Osteoblast (primary cell): Measurements from ENCODE around the gene DCC. TPM values are rescaled to one million over a fixed set of nuclear protein-coding genes. Genes with fewer than 3 reads are reported as not detected.

Experiments
- DNase-seq: peaks from one replicate; pipeline ENCODE4 v3.0.0; 2011; ENCODE audit warnings: low spot score, mixed read lengths; ENCODE audit not compliant: insufficient read length; ENCODE audit errors: missing footprints
- H2AFZ ChIP-seq: 2 replicates; pipeline ENCODE4 v1.6.0; 2011; ENCODE audit warnings: mild to moderate bottlenecking, low read length
- H3K27ac ChIP-seq: 2 replicates; pipeline ENCODE4 v1.5.1; 2011; ENCODE audit warnings: mild to moderate bottlenecking, low read depth, low read length, moderate library complexity
- H3K27me3 ChIP-seq: 2 replicates; pipeline ENCODE4 v1.6.0; 2012; ENCODE audit warnings: mild to moderate bottlenecking, control low read depth, inconsistent platforms, low read length, moderate library complexity; ENCODE audit not compliant: insufficient read depth
- H3K36me3 ChIP-seq: 2 replicates; pipeline ENCODE4 v1.5.1; 2011; ENCODE audit warnings: mild to moderate bottlenecking, low read length, control low read depth, moderate library complexity; ENCODE audit not compliant: insufficient read depth
- H3K4me1 ChIP-seq: 2 replicates; pipeline ENCODE4 v1.5.1; 2011; ENCODE audit warnings: mild to moderate bottlenecking, low read length, control low read depth, moderate library complexity; ENCODE audit not compliant: insufficient read depth
- H3K4me2 ChIP-seq: 2 replicates; pipeline ENCODE4 v1.6.0; 2011; ENCODE audit warnings: mild to moderate bottlenecking, low read length; ENCODE audit not compliant: insufficient read depth
- H3K4me3 ChIP-seq: fragments of 200-600 bp; sonication (generic); 3 replicates; pipeline ENCODE4 v1.5.1; 2012; ENCODE audit warnings: mild to moderate bottlenecking, low read length, inconsistent platforms; ENCODE audit not compliant: insufficient read depth
- H3K79me2 ChIP-seq: 2 replicates; pipeline ENCODE4 v1.6.0; 2012; ENCODE audit warnings: mild to moderate bottlenecking, low read length, control low read depth, inconsistent platforms; ENCODE audit not compliant: insufficient read depth
- H3K9me3 ChIP-seq: 2 replicates; pipeline ENCODE4 v1.5.1; 2011; ENCODE audit warnings: low read depth, low read length, control low read depth
- H4K20me1 ChIP-seq: 2 replicates; pipeline ENCODE4 v1.6.0; 2012; ENCODE audit warnings: mild to moderate bottlenecking, low read length, control low read depth; ENCODE audit not compliant: insufficient read depth
- total RNA-seq: library from RNA; depleted of rRNA; stranded (reverse); fragments of >200 nt; gene quantifications from 2 replicates; pipeline ENCODE4 v1.2.3, GENCODE V29; 2012
- TF ChIP-seq, protein P1 (sequence below): IDR thresholded peaks from 2 replicates; pipeline ENCODE4 v1.5.1; 2011; ENCODE audit warnings: mild to moderate bottlenecking, low read depth, low read length, moderate library complexity; ENCODE audit errors: extremely low read depth

Gene DCC
- total RNA-seq, 1 donor, result not detected

DNA sequence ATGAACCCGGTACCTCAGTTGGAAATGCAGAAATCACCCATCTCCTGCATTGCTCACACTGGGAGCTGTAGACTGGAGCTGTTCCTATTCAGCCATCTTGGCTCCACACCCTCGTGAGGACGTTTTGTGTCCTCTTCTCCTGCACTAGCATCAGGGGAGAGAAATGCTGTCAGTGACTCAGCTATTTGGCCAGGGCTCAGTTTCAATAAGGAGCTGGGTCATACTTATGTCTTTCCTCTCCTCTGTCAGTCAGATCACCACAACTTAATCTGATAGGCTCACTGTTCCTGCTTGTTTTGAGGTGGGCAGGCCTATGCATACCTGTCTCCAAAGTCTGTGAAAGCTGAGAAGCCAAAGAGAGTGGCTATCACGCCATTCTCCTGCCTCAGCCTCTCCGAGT is 921.2 kb downstream of the DCC start:
- Histone ChIP-seq H3K27ac (no peak overlapping the region), H3K79me2 (no peaks in the 10 kb centered on the region), H3K27me3 (no peaks in the 10 kb centered on the region), H4K20me1 (no peaks in the 10 kb centered on the region), H3K4me1 (no peaks in the 10 kb centered on the region), H2AFZ (no peak overlapping the region), H3K9me3 (no peaks in the 10 kb centered on the region), H3K4me3 (no peak overlapping the region), H3K36me3 (no peaks in the 10 kb centered on the region), H3K4me2 (no peak overlapping the region)
- TF ChIP-seq, protein P1, sequence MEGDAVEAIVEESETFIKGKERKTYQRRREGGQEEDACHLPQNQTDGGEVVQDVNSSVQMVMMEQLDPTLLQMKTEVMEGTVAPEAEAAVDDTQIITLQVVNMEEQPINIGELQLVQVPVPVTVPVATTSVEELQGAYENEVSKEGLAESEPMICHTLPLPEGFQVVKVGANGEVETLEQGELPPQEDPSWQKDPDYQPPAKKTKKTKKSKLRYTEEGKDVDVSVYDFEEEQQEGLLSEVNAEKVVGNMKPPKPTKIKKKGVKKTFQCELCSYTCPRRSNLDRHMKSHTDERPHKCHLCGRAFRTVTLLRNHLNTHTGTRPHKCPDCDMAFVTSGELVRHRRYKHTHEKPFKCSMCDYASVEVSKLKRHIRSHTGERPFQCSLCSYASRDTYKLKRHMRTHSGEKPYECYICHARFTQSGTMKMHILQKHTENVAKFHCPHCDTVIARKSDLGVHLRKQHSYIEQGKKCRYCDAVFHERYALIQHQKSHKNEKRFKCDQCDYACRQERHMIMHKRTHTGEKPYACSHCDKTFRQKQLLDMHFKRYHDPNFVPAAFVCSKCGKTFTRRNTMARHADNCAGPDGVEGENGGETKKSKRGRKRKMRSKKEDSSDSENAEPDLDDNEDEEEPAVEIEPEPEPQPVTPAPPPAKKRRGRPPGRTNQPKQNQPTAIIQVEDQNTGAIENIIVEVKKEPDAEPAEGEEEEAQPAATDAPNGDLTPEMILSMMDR, result no peak
- no peak for DNase-seq

DNA sequence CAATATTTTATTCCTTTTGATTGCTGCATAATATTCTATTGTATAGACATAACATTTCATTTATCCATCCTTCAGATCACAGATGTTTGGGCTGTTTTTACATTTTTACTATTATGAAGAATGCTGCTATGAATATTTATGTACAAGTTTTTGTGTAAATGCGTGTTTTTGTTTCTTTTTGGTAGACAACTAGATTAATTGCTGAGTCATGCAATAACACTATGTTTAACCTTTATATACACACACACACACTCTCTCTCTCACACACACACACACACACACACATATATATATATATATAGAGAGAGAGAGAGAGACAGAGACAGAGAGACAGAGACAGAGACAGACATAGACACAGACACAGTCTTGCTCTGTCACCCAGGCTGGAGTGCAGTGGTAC is 926.9 kb downstream of the DCC start:
- H3K79me2 ChIP-seq, result no peaks in the 10 kb centered on the region
- H3K27me3 ChIP-seq, result no peaks in the 10 kb centered on the region
- no peak overlapping the region for H3K4me3 ChIP-seq
- peaks cover 3% of the 10 kb centered on the region for H3K9me3 ChIP-seq
- H3K27ac ChIP-seq, result no peak overlapping the region
- DNase-seq, result no peak
- no peak overlapping the region for H2AFZ ChIP-seq
- H3K36me3 ChIP-seq, result no peaks in the 10 kb centered on the region
- H4K20me1 ChIP-seq, result no peaks in the 10 kb centered on the region
- H3K4me2 ChIP-seq, result no peak overlapping the region
- no peaks in the 10 kb centered on the region for H3K4me1 ChIP-seq
- TF ChIP-seq, protein P1, result no peak

DNA sequence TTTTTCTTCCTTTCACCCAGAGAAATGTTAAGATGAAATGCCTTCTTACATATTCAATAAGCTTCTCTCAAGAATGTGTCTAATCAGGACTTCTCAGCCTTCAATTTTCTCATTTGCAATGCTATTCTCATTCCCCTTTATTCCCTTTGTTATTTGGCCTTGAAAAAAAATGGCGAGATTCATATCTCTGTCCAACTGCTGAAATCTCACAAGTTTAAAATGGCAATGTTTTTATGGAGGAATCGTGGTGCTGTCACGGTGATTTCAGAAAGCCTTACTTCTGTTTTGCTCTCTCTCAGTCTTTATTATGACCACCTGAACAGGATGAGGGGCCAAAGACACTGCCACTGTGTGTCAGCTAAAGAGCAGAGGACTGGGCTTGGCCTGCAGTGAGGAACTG is 928.5 kb downstream of the DCC start:
- no peak overlapping the region for H3K4me3 ChIP-seq
- no peak overlapping the region for H3K27ac ChIP-seq
- H3K79me2 ChIP-seq, result no peaks in the 10 kb centered on the region
- no peaks in the 10 kb centered on the region for H4K20me1 ChIP-seq
- no peaks in the 10 kb centered on the region for H3K27me3 ChIP-seq
- no peak for DNase-seq
- H3K4me1 ChIP-seq, result no peaks in the 10 kb centered on the region
- TF ChIP-seq, protein P1, result no peak
- H3K9me3 ChIP-seq, result peaks cover 3% of the 10 kb centered on the region
- H3K36me3 ChIP-seq, result no peaks in the 10 kb centered on the region
- H3K4me2 ChIP-seq, result no peak overlapping the region
- no peak overlapping the region for H2AFZ ChIP-seq

DNA sequence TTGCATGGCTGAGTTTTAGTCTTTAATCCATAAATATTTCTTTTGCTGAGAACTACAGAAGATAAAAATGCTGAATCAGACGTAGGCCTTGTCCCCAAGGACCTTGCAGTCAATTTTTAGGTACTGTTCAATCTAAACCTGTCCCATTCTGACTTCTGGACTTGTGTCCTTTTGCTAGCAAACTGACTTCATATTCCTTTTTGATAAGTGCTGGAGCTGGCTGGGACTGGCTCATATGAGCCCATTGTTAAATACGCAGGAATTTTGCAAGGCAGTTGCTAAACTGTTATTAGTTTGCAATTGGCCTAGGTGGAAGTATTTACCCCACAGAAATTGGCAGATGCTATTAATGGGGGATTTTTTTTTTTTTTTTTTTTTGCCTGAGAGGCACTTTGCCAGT is 941.4 kb downstream of the DCC start:
- H3K9me3 ChIP-seq, result no peaks in the 10 kb centered on the region
- H3K79me2 ChIP-seq, result no peaks in the 10 kb centered on the region
- H3K36me3 ChIP-seq, result no peaks in the 10 kb centered on the region

More for the DNA sequence above, 941.4 kb downstream of the DCC start:
- Histone ChIP-seq H2AFZ (no peak overlapping the region), H3K27ac (no peak overlapping the region), H3K4me3 (no peak overlapping the region), H3K27me3 (no peaks in the 10 kb centered on the region), H4K20me1 (no peaks in the 10 kb centered on the region), H3K4me2 (no peak overlapping the region), H3K4me1 (no peaks in the 10 kb centered on the region)
- DNase-seq, result no peak
- TF ChIP-seq, protein P1, result no peak
